NOMO-1 treated with dmso at 0.1 percent for 144 hours (cell line): ENCODE measurements around the gene SPEG.

Experiments
- DNase-seq: peaks from one replicate; lab custom pipeline; 2025; ENCODE audit not compliant: unreplicated experiment; lab: John Stamatoyannopoulos, UW

The SPEG gene

DNA sequence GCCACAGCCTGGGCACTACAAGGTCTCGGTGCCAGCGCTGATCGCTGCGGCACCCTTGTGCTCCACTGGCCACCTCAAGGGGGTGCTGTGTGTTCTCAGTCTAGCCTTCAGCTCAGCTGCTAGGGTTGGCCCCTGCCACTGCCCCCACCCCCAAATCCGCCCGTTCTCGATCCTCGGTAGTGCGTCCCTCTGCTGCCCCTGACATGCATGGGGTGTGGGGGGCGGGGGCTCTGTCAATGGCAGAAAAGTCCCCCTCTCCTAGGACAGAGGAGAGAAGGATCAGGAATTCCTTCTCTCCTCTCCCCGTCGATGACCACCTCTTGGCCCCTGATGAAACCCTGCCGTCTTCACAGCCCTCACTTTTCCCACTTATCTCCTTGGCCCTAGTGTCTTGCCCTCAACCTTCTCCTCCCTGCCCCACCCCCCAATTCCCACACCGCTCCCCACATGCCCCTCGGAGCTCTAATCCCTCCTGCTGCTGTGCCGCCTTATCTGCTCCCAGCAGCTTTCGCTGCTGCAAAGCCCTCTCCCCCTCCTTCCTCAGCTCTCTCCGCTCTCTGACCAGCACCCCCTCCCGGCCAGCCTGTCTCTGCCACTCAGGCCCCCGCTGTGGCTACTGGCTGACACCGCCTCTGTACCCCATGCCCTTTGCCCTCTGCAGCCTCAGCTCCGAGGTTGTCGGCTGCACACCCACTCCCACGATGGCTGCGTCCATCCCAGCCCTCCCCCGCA, 75.3 kb downstream of the SPEG start:
- DNase-seq, result no peak

DNA sequence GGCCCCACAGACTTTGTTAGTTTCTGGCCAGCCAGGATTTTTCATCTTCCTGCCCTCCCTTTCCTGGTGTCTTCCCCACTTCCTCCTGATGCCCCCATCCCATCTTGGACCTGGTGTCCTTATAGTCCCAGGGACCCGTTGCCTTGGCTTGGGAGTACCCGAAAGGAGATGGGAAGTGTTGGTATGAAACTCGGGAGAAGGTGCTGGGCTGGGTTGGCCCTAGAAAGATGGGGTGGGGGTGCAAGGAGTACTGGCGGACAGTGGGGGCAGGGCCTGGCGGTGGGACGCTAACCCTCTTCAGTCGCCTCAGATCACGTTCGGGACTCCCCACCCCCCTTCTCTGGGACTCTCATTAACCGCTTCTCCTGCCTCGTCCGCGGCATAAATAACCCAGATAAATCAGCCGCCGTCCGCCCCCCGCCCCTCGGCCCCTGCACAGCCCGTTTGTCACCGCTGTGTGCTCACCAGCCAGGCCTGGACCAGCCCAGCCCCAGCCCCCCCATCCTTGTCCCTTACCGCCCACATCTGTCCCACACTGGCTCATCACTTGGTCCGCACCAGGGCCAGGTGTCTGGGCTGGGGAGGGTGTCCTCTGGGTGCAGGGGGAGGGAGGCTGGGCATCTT, 76.0 kb downstream of the SPEG start:
- no peak for DNase-seq

DNA sequence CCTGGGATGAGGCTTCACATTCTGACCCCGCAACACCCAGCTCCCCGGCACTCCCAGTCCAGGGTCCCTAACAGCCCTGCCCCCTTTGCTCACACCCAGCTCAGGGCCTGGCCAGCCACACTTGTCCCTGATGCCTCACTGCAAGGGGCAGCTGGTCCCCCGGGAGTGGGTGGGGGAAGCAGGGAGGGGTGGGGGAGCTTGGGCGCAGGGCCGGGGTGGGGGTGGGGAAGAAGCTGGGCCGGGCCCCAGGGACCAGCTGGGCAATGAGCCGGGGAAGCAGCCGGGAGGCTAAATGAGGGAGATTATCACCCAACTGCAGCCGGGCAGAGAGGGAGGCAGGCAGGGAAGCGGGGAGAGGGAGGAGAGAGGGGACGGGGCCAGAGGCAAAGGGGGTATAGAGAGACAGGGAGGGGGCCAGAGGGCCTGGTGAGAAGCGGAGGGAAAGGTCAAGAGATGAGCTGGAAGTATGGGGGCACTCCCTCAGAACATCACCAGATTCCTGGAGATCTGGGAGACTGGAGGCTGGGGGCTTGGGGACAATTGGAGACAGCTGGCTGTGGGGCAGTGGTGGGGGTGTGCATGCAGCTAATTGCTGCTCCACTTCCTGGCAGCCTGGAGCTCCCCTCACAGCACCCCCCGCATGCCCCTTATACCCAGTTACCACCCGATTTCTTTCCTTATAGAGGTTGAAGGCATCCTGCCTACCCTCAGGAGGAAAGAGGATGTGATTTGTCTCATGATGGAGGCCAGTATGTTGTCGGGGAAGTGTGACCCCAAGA, 77.1 kb downstream of the SPEG start:
- no peak for DNase-seq

DNA sequence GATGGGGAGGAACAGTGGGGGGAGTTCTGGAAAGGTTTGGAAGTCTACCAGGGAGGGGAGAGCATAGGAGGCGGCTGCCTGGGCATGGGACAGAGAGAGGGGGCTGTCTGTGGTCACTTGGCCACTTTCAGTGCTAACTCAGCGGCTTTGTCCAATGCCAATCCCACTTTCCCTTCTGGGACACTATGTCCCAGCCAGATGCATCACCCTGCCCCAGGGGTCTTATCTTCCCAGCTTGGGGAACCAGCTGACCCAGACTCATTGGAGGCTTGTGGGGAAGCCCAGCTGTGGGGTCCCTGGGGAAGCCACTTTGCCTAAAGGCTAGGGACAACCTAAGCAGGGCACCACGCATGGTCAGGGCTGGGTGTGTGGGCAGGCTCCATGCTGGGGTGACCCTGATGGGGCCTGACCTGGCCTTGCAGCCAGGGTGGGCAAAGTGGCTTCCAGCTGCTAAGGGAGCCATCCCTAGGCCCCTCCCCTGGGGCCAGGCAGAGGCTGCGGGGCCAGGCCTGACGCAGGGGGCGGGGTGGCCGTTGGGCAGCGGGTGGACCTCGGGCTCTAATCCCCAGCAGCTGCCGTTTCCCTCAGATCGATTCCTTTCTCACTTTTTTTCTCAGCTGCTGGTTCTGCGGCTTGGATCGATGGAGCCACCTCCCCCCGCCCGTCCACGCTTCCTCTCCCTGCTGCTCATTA, 78.0 kb downstream of the SPEG start:
- DNase-seq, result no peak

DNA sequence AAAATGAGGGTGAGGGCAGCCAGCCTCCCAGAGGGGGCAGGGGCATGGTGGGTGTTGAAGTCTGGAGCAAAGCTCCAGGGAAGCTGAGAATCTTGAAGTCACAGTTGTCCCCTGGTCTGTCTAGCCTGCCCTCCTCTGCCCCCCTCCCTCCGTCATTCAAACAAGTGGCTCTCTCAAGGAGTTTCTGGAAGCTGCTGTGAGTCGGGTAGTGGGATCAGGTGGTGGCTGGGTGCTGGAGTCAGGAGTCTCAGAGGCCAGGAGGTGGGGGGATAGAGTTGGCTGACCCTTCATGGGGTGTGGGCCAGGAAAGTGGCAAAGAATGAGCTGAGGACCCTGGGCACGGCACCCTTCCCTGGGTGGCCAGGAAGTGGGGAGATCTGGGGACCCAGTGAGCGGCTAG, 79.1 kb downstream of the SPEG start:
- no peak for DNase-seq

DNA sequence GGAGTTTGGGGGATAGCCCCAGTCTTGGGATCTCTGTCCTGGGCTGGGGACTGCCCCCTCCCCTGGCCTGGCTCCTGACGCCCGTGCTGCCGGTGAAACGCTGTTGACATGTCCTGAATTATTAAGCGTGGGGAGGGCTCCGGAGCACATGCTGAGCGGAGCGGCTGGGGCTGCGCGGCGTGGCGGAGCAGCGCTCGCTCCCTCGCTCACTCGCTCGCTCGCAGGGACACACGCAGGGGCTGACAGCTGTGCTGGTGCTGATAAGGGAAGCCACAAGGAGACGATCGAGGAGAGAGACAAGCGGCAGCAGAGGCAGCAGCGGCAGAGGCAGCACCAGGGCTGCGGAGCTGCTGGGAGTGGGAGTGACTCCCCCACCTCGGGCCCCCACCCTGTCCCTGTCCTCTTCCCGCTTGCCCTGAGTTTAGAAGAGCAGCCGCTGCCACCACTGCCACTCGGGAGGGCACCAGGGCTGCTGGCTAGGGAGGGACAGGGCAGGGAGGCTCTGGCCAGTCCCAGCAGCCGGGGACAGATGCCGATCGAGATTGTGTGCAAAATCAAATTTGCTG, 79.6 kb downstream of the SPEG start, which contains the start of gene ASIC4:
Gene ASIC4 (plus strand): TSS at position 287 of the 566 bp plus-strand sequence. CDS start 243 bp downstream, at position 530.
- no peak for DNase-seq

DNA sequence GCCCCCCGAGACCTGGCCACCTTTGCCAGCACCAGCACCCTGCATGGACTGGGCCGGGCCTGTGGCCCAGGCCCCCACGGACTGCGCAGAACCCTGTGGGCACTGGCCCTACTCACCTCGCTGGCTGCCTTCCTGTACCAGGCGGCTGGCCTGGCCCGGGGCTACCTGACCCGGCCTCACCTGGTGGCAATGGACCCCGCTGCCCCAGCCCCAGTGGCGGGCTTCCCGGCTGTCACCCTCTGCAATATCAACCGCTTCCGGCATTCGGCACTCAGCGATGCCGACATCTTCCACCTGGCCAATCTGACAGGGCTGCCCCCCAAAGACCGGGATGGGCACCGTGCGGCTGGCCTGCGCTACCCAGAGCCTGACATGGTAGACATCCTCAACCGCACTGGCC, 80.2 kb downstream of the SPEG start:
- DNase-seq, result no peak

DNA sequence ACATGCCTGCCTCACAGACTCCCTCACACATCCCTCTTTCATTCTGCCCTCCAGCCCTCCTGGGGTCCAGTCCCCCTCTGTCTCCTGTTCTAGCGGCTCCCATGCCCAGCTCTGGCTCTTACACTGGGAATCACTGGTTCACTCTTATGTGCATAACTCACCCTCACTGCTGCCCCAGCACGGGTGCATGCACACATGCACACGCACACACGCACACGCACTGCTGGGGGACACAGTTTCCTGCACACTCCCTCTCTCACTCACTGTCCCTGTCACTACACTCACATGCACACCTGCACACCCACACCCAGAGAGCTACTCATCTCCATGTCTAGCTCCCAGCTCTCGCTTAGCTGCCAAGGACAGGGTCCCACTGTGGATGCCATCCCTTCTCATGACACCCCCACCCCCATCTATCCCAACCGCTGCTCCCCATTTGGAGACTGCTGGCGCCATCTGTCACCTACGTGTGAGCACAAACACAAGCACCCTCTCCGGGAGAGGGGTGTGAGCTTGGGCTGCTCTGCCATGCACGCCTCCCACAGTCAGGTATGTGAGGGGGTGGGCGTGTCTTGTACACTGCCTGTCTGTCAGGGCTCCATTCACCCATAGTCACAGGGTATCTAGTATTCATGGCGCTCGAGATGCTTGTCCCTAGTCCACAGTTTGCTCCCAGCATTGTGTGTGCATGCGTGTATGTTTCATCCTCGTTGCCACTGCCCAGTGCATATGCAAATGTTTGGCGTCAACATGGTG, 81.4 kb downstream of the SPEG start:
- no peak for DNase-seq

DNA sequence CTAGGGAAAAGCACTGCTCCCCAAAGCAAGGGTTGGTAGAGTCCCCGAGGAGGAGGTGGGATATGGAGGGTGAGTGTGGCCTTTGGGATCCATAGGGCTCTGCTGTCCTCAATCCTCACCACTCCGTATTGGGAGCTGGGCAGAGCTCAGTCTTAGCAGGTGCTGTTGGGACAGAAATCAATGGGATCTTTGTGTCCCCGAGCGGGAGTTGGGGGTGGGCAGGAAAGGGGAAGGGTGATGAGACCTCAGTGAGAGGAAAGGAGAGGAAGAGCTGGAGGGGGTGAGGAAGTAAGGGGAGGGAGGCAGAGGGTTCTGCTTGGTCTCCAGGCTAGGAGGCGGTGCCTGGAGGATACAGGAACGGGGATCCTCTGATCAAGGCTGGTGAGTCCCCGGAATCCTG, 82.2 kb downstream of the SPEG start:
- DNase-seq, result no peak

DNA sequence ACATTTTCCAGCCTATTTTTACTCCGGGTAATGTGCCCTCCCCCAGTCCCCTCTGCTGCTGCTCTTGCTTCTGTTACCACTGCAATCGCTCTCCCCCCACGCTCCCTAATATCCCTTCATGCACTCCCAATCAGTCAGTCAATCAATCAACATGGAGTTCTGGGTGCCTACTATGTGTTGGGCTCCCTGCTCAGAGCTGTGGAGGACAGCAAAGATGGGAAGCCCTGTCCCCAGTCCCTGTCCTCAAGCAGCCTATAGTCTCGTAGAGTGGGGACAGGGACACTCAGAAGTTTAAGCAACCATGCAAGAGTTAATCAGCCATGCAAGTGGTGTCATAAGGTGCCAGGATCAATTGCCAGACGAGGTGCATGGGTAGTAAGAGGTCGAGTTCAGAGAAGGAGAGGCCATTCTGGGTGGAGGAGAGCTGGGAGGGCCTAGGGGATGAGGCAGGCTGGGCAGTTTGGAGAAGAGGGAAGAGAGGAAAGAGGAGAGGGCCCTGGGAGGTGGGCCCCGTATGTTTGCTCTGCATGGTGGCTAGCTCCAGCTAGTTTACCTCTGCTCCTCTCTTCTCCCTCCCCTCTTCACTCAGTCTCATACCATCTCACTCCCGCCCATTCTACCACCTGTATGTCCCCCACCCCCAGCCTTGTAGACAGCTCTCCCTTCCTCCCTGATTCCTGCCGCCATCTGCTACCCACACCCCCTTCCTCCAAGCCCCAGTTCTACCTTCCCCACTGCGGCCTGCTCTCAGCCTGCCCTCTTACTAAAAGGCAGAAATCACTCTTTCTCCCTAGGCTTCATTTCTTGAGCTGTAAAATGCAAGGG, 83.5 kb downstream of the SPEG start:
- no peak for DNase-seq

DNA sequence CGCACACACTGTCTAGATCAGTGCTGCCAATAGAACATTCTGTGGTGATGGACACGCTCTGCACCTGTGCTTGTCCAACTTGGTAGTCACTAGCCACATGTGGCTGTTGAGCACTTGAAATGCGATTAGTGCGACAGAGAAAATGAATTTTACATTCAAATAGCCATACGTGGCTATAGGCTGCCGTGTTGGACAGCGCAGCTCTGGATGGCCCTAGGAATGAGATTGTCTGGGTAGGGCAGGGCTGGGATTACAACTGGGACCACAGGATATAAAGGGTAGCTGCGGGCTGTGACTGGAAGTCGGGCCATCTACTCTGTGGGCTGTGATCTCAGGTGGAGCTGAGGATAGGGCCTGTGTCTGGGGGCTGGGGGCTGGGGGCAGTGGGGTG, 84.9 kb downstream of the SPEG start:
- DNase-seq, result no peak

DNA sequence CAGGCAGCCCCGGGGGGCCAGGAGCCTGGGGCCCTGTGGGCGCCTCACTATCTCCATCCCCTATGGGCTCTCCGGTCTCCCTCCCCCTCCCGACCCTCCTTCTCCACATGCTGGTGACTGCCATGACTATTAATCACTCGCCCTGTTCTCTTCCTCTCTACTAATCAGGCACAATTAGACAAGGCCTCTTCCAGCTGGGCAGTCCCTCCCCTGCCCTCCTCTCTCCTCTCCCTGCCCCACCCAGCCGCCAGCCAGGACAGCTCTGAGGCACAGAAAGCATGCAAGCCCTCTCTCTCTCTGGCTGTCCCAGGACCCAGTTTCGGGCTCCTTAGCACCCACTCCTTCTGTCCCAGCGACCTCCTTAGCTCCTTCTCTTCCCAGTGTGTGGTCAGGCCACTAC, 85.4 kb downstream of the SPEG start:
- no peak for DNase-seq

DNA sequence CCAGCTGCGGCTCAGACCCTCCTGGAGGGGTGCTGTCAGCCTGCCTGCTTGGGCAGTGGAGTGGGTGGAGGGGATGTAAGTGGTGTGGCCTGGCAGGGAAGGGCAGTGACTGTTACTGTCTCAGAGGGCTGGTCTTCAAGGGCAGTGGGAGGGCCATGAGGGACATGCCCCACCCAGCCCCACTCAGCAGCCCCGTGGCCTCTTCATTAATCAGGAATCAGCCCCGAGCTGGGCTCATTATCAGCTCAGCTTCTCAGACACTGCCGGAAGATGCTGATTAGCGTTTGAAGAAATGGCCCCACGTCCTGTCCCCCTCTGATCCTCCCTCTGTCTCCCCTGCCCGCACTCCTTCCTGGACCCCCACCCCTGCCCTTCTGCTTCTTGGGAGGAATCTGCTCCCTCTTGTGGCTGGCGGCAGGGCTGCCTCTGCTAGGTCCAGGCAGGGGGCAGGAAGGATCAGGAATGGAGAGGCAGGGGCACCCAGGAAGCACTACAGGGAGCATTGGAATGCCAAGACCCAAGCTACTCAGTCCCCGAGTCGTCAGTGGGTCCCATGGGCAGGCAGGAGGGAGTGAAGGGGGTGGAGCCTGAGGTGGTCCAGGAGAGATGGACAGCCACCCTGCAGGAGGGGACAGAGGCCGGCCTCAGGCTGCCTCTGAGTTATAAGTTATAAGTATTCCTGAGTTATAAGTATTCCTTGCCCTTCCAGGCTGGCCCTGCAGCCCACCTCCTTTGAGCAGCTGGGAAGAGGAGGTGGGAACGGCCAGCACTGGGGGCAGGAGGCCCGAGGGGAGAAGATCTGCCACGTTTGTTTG, 86.6 kb downstream of the SPEG start:
- DNase-seq, result no peak

DNA sequence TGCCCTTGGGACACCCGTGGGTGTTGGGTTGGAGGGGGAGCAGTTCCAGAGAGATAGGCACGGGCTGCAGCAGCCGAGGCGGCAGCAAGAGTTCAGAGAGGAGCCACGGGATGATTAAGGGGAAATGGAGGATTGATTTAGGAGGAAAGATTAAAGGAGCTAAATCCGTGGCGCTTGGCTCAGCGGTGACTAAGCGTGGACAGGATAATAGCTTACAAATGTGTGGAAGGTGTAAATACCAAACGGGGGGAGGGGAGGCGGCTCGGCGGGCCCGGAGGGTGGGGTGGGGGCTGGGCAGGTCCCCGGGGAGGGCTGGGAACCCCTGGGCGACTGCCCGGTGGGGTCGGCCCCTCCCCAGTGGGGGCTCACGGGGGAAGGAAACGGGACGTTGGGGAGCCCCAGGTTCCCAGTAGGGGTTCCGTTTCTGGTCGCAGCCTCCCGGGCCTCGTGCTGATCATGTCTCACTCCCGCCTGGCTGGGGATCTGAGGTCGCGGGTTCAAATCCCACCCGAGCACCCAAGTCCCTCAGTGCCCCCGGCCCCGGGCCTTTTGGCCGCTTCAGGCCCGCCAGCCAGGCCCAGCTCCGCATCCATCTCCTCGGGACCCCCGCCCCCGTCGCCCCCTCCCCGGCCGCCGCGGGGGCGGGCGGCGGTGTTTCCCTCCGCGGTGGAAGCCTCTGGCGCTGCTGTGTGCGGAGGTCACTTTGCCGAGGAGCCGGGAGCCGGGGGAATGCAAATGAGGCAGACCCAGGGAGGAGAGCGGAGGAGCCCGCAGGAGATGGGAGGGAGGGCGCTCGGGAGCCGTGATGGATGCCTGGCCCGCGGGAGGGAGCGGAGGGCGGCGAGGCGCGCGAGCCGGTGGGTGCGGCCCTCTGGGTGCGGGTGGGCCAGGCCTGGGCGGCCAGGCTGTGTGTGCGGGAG, 87.7 kb downstream of the SPEG start:
- DNase-seq, result no peak

DNA sequence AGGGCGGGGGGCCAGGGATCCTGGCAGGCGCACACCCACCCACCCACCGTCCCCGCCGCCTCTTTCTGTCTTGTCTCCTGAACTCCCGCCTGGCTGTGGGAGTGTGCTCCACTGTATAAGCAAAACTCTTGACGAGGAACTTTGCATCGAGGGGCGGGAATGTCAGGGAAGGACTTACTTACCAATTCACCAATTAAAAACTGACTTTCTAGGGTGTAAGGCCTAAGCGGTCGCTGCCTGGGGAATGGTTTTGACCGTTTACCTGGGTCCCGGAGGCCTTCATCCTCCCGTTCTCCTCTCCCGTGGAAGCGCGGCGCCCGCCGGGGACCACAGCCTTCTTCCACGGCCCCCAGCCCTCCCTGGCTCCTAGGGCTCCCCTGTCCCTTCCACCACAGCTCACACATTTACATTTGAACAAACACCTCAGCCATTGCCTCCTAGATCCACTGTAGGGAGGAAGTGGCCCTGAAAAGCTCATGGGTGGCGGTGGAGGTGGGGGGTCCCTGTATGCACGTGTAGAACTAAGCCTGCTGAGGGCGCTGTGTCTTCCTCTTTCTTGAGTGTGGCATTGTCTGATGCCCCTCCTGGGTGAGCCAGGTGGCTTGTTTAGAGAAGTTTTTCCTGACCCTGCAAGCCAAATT, 88.5 kb downstream of the SPEG start:
- DNase-seq, result no peak

DNA sequence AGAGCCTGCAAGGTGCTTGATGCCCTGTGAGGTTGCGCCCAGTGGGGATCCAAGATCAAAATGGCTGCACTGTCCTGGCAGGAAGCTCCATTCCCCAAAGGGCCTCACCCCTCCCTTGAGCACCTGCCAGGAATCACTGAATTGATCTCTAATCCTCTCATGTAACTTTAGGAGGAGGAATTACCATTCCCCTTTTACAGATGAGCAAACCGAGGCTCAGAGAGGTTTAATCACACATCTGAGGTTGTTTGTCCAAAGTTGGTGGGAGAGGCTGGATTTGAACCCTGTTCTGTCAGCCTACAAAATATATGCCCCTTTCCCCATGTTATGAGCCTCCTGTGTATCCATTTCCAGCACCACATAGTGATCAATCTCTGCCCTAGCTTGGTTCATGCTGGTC, 90.2 kb downstream of the SPEG start:
- DNase-seq, result no peak

DNA sequence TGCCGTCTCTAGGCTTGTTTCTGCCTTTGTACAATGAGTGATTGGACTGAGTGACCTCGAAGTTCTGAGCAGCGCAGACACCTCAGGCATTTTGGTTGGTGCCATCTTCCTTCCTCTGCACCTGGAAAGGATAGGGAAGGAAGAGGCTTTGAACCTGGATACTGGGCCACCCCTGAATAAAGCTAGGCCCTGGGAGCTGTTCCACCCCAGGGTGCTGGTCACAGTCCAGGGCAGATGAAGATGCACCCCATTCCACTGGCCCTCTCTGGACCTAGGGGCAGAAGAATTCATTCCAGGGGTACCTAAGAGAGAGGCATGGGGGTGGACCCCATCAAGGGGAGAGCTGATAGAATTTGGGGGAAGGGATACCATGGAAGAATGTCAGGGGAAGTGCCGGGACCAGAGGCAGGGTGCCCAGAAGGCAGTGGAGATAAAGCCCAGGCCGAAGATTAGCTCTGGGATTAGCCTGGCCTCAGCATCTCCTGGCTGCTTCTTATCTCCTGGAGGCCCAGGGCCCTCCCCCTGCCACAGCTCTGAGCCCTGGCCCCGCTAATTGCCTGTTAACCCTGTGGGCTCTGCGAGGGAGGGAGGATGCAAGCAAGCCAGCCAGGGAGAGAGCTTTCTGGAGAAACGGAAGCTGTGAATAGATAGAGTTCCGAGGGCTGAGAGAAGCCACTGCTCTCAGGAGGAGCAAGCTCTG, 91.0 kb downstream of the SPEG start:
- DNase-seq, result no peak
